Measurements from ENCODE around the gene AK4.
"Not testable (repeated sequence)": the region's sequence is repeated elsewhere in the genome, so short reads cannot be mapped to it uniquely, and the experiment has no call there.

Gene AK4

GRCh38 chr1:65148178-65148547 lies at the start of gene AK4:
Gene AK4 (plus strand): TSS chr1:65148203. CDS start chr1:65148408, 205 bp downstream.
- peak within 1 kb of the TSS; percentile 71 for H3K4me3 ChIP-seq (ENCODE audit: low read depth, low read length)
- H3K9ac ChIP-seq (ENCODE audit: low read depth, low read length) = peak within 1 kb of the TSS; percentile 54
- H3K27me3 ChIP-seq (ENCODE audit: control insufficient read depth, insufficient read depth, low read length) = peaks cover 46% of the 10 kb centered on the region

GRCh38 chr1:65103807-65104206 lies 44.2 kb upstream of the AK4 start:
- no peaks in the 10 kb centered on the region for H3K36me3 ChIP-seq (ENCODE audit: control insufficient read depth, insufficient read depth, low read length)
- H3K9ac ChIP-seq (ENCODE audit: low read depth, low read length) = no peak overlapping the region
- no peaks in the 10 kb centered on the region for H3K4me1 ChIP-seq (ENCODE audit: control insufficient read depth, insufficient read depth, low read length)
- H3K27me3 ChIP-seq (ENCODE audit: control insufficient read depth, insufficient read depth, low read length) = no peaks in the 10 kb centered on the region
- no peak overlapping the region for H3K4me3 ChIP-seq (ENCODE audit: low read depth, low read length)
- H3K9me3 ChIP-seq (ENCODE audit: control insufficient read depth, insufficient read depth, low read length) = no peaks in the 10 kb centered on the region

More at GRCh38 chr1:65148178-65148547, at the start of gene AK4:
- peaks cover 21% of the 10 kb centered on the region for H3K4me1 ChIP-seq (ENCODE audit: control insufficient read depth, insufficient read depth, low read length)
- H3K9me3 ChIP-seq (ENCODE audit: control insufficient read depth, insufficient read depth, low read length); H3K36me3 ChIP-seq (ENCODE audit: control insufficient read depth, insufficient read depth, low read length): not testable (repeated sequence)

GRCh38 chr1:65104854-65105534 lies 43.0 kb upstream of the AK4 start:
- H3K27me3 ChIP-seq (ENCODE audit: control insufficient read depth, insufficient read depth, low read length) = no peaks in the 10 kb centered on the region
- H3K4me1 ChIP-seq (ENCODE audit: control insufficient read depth, insufficient read depth, low read length) = no peaks in the 10 kb centered on the region
- no peak overlapping the region for H3K4me3 ChIP-seq (ENCODE audit: low read depth, low read length)
- no peaks in the 10 kb centered on the region for H3K36me3 ChIP-seq (ENCODE audit: control insufficient read depth, insufficient read depth, low read length)
- H3K9ac ChIP-seq (ENCODE audit: low read depth, low read length) = no peak overlapping the region
- H3K9me3 ChIP-seq (ENCODE audit: control insufficient read depth, insufficient read depth, low read length) = no peaks in the 10 kb centered on the region

GRCh38 chr1:65105596-65105995 lies 42.4 kb upstream of the AK4 start:
- no peak overlapping the region for H3K4me3 ChIP-seq (ENCODE audit: low read depth, low read length)
- H3K4me1 ChIP-seq (ENCODE audit: control insufficient read depth, insufficient read depth, low read length) = no peaks in the 10 kb centered on the region
- H3K36me3 ChIP-seq (ENCODE audit: control insufficient read depth, insufficient read depth, low read length) = no peaks in the 10 kb centered on the region
- no peak overlapping the region for H3K9ac ChIP-seq (ENCODE audit: low read depth, low read length)
- no peaks in the 10 kb centered on the region for H3K9me3 ChIP-seq (ENCODE audit: control insufficient read depth, insufficient read depth, low read length)
- H3K27me3 ChIP-seq (ENCODE audit: control insufficient read depth, insufficient read depth, low read length) = no peaks in the 10 kb centered on the region

DNA sequence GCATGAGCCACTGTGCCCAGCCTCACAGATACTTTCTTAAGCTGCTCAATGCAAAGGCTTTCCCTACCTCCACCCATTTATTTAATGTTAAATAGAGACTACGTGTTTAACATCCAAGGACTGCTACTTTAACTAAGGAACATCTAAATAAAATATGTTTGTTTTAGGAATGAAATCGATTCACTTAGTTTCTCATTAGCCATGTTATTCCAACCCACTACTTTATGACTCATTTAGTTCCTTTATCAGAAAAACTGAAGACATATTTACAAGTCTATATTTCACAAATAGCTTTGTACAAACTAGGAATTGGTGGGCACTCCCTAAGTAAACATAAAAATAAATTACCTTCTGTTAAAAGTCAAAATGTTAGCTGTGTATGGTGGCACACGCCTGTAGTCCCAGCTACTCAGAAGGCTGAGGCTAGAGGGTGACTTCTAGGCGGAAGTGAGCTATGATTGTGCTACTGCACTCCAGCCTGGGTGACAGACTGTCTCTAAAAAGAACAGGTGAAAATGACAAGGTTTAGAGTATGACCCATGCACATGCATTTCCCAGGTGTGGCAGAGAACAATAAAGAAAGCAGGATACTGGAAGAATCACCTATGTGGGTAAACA lies 39.9 kb upstream of the AK4 start:
- Histone ChIP-seq H3K4me3 (ENCODE audit: low read depth, low read length) (no peak overlapping the region), H3K36me3 (ENCODE audit: control insufficient read depth, insufficient read depth, low read length) (no peaks in the 10 kb centered on the region), H3K27me3 (ENCODE audit: control insufficient read depth, insufficient read depth, low read length) (no peaks in the 10 kb centered on the region), H3K4me1 (ENCODE audit: control insufficient read depth, insufficient read depth, low read length) (no peaks in the 10 kb centered on the region), H3K9ac (ENCODE audit: low read depth, low read length) (no peak overlapping the region), H3K9me3 (ENCODE audit: control insufficient read depth, insufficient read depth, low read length) (no peaks in the 10 kb centered on the region)

DNA sequence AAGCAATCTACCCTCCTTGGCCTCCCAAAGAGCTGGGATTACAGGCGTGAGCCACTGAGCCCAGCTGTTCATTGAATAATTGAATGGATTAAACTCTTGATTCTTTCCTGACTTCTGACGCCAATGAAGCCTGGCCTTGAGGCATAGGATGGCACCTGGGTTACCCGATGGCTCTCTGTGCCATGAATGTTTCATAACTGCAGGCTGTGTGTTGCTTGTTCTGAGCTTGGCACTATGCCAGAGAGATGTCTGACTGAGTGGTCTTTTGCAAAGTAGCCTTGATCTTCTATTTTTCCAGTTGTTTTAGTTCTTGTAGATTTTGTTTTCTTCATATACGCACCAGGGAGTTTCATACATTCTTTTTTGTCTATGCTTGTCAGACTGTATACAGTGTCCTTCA lies 38.5 kb upstream of the AK4 start:
- no peaks in the 10 kb centered on the region for H3K27me3 ChIP-seq (ENCODE audit: control insufficient read depth, insufficient read depth, low read length)
- H3K4me1 ChIP-seq (ENCODE audit: control insufficient read depth, insufficient read depth, low read length) = no peaks in the 10 kb centered on the region
- no peak overlapping the region for H3K4me3 ChIP-seq (ENCODE audit: low read depth, low read length)
- no peaks in the 10 kb centered on the region for H3K36me3 ChIP-seq (ENCODE audit: control insufficient read depth, insufficient read depth, low read length)
- no peaks in the 10 kb centered on the region for H3K9me3 ChIP-seq (ENCODE audit: control insufficient read depth, insufficient read depth, low read length)
- no peak overlapping the region for H3K9ac ChIP-seq (ENCODE audit: low read depth, low read length)

DNA sequence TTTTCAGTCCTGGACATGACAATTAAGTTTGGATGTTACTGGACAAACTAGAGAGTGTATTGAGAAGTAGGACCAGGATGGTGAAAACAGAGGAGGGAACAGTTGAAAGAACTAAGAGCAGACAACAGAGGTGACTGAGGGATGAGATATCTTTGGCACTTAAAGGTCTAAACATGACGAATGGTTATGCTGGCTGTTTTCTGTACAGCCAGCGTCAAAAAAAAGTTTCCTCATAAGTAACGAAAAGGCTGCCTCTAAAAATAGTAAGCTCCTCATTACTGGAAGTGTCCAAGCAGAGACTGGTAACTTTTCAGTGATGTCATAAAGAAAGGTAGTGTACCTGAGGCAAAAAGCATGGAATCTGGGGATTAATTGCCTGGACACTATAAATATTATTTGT lies 35.2 kb upstream of the AK4 start:
- Histone ChIP-seq H3K36me3 (ENCODE audit: control insufficient read depth, insufficient read depth, low read length) (no peaks in the 10 kb centered on the region), H3K4me3 (ENCODE audit: low read depth, low read length) (no peak overlapping the region), H3K9me3 (ENCODE audit: control insufficient read depth, insufficient read depth, low read length) (no peaks in the 10 kb centered on the region), H3K9ac (ENCODE audit: low read depth, low read length) (no peak overlapping the region), H3K4me1 (ENCODE audit: control insufficient read depth, insufficient read depth, low read length) (no peaks in the 10 kb centered on the region), H3K27me3 (ENCODE audit: control insufficient read depth, insufficient read depth, low read length) (no peaks in the 10 kb centered on the region)

GRCh38 chr1:65113298-65113697 lies 34.7 kb upstream of the AK4 start:
- no peak overlapping the region for H3K4me3 ChIP-seq (ENCODE audit: low read depth, low read length)
- no peaks in the 10 kb centered on the region for H3K4me1 ChIP-seq (ENCODE audit: control insufficient read depth, insufficient read depth, low read length)
- H3K9ac ChIP-seq (ENCODE audit: low read depth, low read length) = no peak overlapping the region
- no peaks in the 10 kb centered on the region for H3K36me3 ChIP-seq (ENCODE audit: control insufficient read depth, insufficient read depth, low read length)
- no peaks in the 10 kb centered on the region for H3K27me3 ChIP-seq (ENCODE audit: control insufficient read depth, insufficient read depth, low read length)
- no peaks in the 10 kb centered on the region for H3K9me3 ChIP-seq (ENCODE audit: control insufficient read depth, insufficient read depth, low read length)

DNA sequence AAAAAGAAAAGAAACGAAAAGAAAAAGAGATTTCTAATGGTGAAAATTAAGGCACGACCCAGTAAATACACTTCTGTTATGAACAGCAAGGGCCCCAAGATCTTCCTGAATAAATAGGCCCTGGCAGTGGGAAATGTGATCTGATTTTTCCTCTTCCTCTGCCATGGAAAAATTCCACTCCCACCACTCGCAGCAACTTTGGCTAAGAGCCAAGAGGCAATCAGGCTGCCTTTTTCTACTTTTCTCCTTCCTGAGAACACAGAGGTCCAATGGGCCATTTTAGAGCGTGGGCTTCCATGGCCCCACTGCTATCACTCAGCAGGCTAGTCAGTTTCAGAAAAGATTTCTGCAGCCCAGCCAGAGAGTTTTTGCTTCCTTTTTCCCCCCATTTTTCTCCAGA lies 33.7 kb upstream of the AK4 start:
- Histone ChIP-seq H3K9me3 (ENCODE audit: control insufficient read depth, insufficient read depth, low read length) (no peaks in the 10 kb centered on the region), H3K27me3 (ENCODE audit: control insufficient read depth, insufficient read depth, low read length) (no peaks in the 10 kb centered on the region), H3K9ac (ENCODE audit: low read depth, low read length) (no peak overlapping the region), H3K36me3 (ENCODE audit: control insufficient read depth, insufficient read depth, low read length) (no peaks in the 10 kb centered on the region), H3K4me1 (ENCODE audit: control insufficient read depth, insufficient read depth, low read length) (no peaks in the 10 kb centered on the region), H3K4me3 (ENCODE audit: low read depth, low read length) (no peak overlapping the region)

DNA sequence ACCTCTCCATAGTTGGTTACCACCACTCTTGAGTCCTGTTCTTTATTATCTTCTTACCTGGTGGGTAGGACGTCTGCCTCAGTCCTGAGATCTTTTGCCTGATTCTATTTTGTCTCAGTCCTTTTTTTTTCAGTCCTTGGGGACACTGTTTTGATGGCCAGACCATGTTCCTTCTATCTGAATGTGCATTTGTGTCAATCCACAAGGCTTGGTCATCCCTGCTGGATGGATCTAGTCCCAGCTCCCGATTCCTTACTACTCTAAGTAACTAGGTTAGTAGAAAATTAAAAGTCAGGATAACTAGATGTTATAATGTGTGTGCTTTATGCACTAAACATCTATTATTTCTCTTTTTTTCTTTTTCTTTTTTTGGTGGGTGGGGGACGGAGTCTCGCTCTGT lies 28.1 kb upstream of the AK4 start:
- H3K36me3 ChIP-seq (ENCODE audit: control insufficient read depth, insufficient read depth, low read length) = no peaks in the 10 kb centered on the region
- no peaks in the 10 kb centered on the region for H3K27me3 ChIP-seq (ENCODE audit: control insufficient read depth, insufficient read depth, low read length)
- H3K4me1 ChIP-seq (ENCODE audit: control insufficient read depth, insufficient read depth, low read length) = no peaks in the 10 kb centered on the region
- no peaks in the 10 kb centered on the region for H3K9me3 ChIP-seq (ENCODE audit: control insufficient read depth, insufficient read depth, low read length)
- no peak overlapping the region for H3K4me3 ChIP-seq (ENCODE audit: low read depth, low read length)
- no peak overlapping the region for H3K9ac ChIP-seq (ENCODE audit: low read depth, low read length)

GRCh38 chr1:65129104-65129503 lies 18.9 kb upstream of the AK4 start:
- not testable (repeated sequence) for H3K36me3 ChIP-seq (ENCODE audit: control insufficient read depth, insufficient read depth, low read length); H3K9me3 ChIP-seq (ENCODE audit: control insufficient read depth, insufficient read depth, low read length); H3K4me3 ChIP-seq (ENCODE audit: low read depth, low read length); H3K27me3 ChIP-seq (ENCODE audit: control insufficient read depth, insufficient read depth, low read length); H3K9ac ChIP-seq (ENCODE audit: low read depth, low read length); H3K4me1 ChIP-seq (ENCODE audit: control insufficient read depth, insufficient read depth, low read length)

DNA sequence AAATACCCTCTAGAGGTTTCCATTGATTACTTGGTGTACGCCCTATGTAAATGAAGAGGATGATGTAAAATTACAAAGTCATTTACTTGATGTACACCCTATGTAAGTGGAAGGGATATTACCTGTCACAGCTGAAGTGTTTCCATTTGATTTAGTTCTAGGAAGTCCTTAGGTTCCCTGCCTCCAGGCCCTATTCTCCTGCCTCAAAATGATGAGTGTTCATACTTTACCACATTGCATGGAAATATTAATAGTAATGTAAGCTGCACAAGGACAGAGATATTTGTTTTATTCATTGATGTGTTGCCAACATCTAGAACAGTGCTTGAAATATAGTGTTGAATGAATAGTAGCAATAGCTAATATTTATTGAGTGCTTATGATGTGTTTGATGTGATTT lies 9.5 kb upstream of the AK4 start:
- H3K4me3 ChIP-seq (ENCODE audit: low read depth, low read length) = no peak overlapping the region
- H3K36me3 ChIP-seq (ENCODE audit: control insufficient read depth, insufficient read depth, low read length) = no peaks in the 10 kb centered on the region
- H3K4me1 ChIP-seq (ENCODE audit: control insufficient read depth, insufficient read depth, low read length) = peaks cover 4% of the 10 kb centered on the region
- H3K9me3 ChIP-seq (ENCODE audit: control insufficient read depth, insufficient read depth, low read length) = no peaks in the 10 kb centered on the region
- H3K9ac ChIP-seq (ENCODE audit: low read depth, low read length) = no peak overlapping the region
- H3K27me3 ChIP-seq (ENCODE audit: control insufficient read depth, insufficient read depth, low read length) = peaks cover 2% of the 10 kb centered on the region

Measured in iPS-15b (cell line).